ENCODE data around the gene GORASP1.

The GORASP1 gene

GRCh38 chr3:39104961-39105686 lies 2.3 kb downstream of the GORASP1 start:
- H3K4me3 ChIP-seq (ENCODE audit: low read depth, low read length), result no peak overlapping the region
- no peak for TF ChIP-seq CTCF (IDR thresholded peaks at IDR 0.05; ENCODE audit: low read depth, low read length)

- H3K4me3 ChIP-seq (ENCODE audit: low read depth, low read length), result no peak overlapping the region
- TF ChIP-seq CTCF (IDR thresholded peaks at IDR 0.05; ENCODE audit: low read depth, low read length), result no peak
These were observed 3.5 kb downstream of the GORASP1 start for GRCh38 chr3:39103791-39104552.

DNA sequence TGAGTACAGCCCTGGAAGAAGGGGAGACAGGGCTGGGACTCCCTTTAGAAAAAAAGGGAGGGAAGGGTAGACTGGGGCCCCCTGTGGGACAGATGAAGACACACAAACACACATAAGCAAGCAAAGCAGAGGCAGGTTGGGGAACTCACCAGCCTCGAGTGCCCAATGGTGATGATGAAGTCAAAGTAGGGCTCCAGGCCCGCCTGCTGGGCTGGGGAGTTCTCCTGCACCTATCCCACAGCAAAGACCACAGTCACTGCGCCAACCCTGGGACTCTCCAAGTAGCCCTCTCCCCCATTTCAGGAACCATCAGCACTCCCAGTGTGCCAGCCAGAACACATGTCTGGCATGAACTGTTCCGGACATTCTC lies 4.1 kb downstream of the GORASP1 start:
- TF ChIP-seq CTCF (IDR thresholded peaks at IDR 0.05; ENCODE audit: low read depth, low read length), result no peak
- H3K4me3 ChIP-seq (ENCODE audit: low read depth, low read length), result no peak overlapping the region

GRCh38 chr3:39102504-39103323 lies 4.7 kb downstream of the GORASP1 start:
- H3K4me3 ChIP-seq (ENCODE audit: low read depth, low read length), result no peak overlapping the region
- no peak for TF ChIP-seq CTCF (IDR thresholded peaks at IDR 0.05; ENCODE audit: low read depth, low read length)

DNA sequence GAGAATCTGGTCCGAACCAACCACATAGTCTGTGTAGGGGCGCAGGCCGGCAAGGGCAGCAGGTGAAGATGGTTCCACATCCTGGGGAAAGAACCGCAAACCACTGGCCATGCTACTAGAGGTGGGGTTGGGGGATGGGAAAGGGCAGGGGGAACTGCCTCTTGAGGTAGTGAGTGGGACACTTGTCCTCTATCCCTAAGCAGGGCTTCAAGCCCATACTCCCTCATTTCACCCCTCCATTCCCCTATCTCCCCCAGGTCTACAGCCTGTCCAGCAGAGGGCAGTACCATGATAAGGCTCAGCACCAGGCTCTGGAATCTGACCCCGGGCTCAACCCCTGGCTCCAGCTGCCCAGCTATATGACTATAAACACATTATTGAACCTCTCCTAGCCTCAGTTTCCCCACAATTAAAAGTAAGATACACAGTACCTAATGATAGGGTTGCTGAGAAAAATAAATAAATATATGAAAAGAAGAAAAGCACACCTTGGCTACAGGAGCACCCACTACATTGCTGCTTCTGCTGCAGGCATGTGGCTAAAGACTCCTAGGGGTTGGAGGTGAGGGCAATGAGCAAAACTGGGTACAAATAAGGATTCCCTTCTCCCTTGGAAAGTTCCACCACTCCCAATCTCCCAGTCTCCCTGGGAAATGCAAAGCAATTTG lies 6.3 kb downstream of the GORASP1 start:
- no peak overlapping the region for H3K4me3 ChIP-seq (ENCODE audit: low read depth, low read length)
- peak; percentile 60 for TF ChIP-seq CTCF (IDR thresholded peaks at IDR 0.05; ENCODE audit: low read depth, low read length)

GRCh38 chr3:39100500-39100886 lies 6.9 kb downstream of the GORASP1 start:
- no peak overlapping the region for H3K4me3 ChIP-seq (ENCODE audit: low read depth, low read length)
- TF ChIP-seq CTCF (IDR thresholded peaks at IDR 0.05; ENCODE audit: low read depth, low read length), result no peak

Measured in WI38 (cell line).